Sigmoid colon (tissue), 7 donors: ENCODE data around the gene CTBP2. TPM values are rescaled to one million over a fixed set of nuclear protein-coding genes. Genes with fewer than 3 reads are reported as not detected.

Experiments
- DNase-seq: peaks from one replicate; pipeline ENCODE4 v3.0.0-alpha.2; 2019
- H3K27ac ChIP-seq, 4 donors: fragments of 200-600 bp; sonication (generic); one replicate each; pipeline ENCODE4 v1.5.1; 2016 to 2019; ENCODE audit warnings: mild to moderate bottlenecking in 1 of 4
- H3K27me3 ChIP-seq, 3 donors: fragments of 200-600 bp; sonication (generic); one replicate each; pipeline ENCODE4 v1.5.1; 2019; ENCODE audit warnings: mild to moderate bottlenecking in 1 of 3
- H3K36me3 ChIP-seq, 4 donors: fragments of 200-600 bp; sonication (generic); one replicate each; pipeline ENCODE4 v1.5.1; 2016 to 2019
- H3K4me1 ChIP-seq, 4 donors: fragments of 200-600 bp; sonication (generic); one replicate each; pipeline ENCODE4 v1.5.1; 2017 to 2019
- H3K4me3 ChIP-seq, 4 donors: fragments of 200-600 bp; sonication (generic); one replicate each; pipeline ENCODE4 v1.5.1; 2017 to 2019; ENCODE audit warnings: mild to moderate bottlenecking in 2 of 4, moderate library complexity in 1 of 4
- H3K9me3 ChIP-seq, 4 donors: fragments of 200-600 bp in 3 of 4; sonication (generic) in 3 of 4; one replicate each; pipeline versions ENCODE4 v1.5.1 to v1.6.1; 2013 to 2019
- CTCF ChIP-seq, 4 experiments: fragments of 450-650 bp in 3 of 4; fragments of 200-600 bp in 1 of 4; IDR thresholded peaks; one replicate each; pipeline ENCODE4 v1.5.1; 2016 to 2019; ENCODE audit warnings: antibody characterized with exemption in 4 of 4, mild to moderate bottlenecking in 3 of 4, moderate library complexity in 2 of 4
- EP300 ChIP-seq, 4 donors: sonication (generic); formaldehyde crosslinking; IDR thresholded peaks; one replicate each; pipeline ENCODE4 v1.6.1; 2017; ENCODE audit warnings: antibody characterized with exemption in 4 of 4
- POLR2A ChIP-seq, 2 donors: fragments of 450-650 bp; IDR thresholded peaks; one replicate each; pipeline ENCODE4 v1.6.1; 2016; ENCODE audit warnings: antibody characterized with exemption in 2 of 2, mild to moderate bottlenecking in 2 of 2, moderate library complexity in 2 of 2
- POLR2AphosphoS5 ChIP-seq, 4 donors: sonication (generic); formaldehyde crosslinking; IDR thresholded peaks; one replicate each; pipeline ENCODE4 v1.6.1; 2017; ENCODE audit warnings: antibody characterized with exemption in 4 of 4
- WGBS, 2 donors: extraction: QIAGEN DNeasy Blood & Tissue Kit; methylation state at CpG; one replicate each; pipeline ENCODE4 v1.1.7; 2013; 5-methylcytosine and 5-hydroxymethylcytosine counted together
- intact Hi-C: fragments of 100-400 bp; cut with DNase I; formaldehyde crosslinking; loops from one replicate; pipeline ENCODE4 v1.15.1; 2023
- polyA plus RNA-seq, 3 donors: library from polyadenylated mRNA; stranded (reverse); fragments of 200-250 nt; gene quantifications; one replicate each; pipeline ENCODE4 v1.2.3, GENCODE V29; 2013
- total RNA-seq, 4 donors: library from RNA; depleted of rRNA; stranded (reverse); fragments of >200 nt; gene quantifications; one replicate each; pipeline ENCODE4 v1.1.0, GENCODE V29; 2016
- donor health status: healthy with polysubstance abuse.
- donor health status: Bipolar disorder and iron deficiency.
- donor health status: healthy.

Gene CTBP2
- total and polyA plus RNA-seq, 7 donors: 31.2 to 62.4 (median 52.0) TPM

GRCh38 chr10:125035588-125036295 lies 124.6 kb downstream of the CTBP2 start:
- WGBS, 2 donors: 88 to 91% methylated on average over 7 of the region's 7 CpGs
- no peak overlapping the region for H3K4me3 ChIP-seq
- no peaks in the 10 kb centered on the region for H3K27me3 ChIP-seq
- TF ChIP-seq CTCF (IDR thresholded peaks at IDR 0.05) (no peak), POLR2AphosphoS5 (IDR thresholded peaks at IDR 0.05) (no peak), POLR2A (IDR thresholded peaks at IDR 0.05) (no peak), EP300 (IDR thresholded peaks at IDR 0.05) (no peak)
- peaks cover 0 to 65% (median 52%) of the 10 kb centered on the region in 4 donors for H3K4me1 ChIP-seq
- intact Hi-C loops: no loop called here
- H3K27ac ChIP-seq: peak overlapping the region in 1 of 4 donors; percentile 40
- DNase-seq: no peak
- H3K36me3 ChIP-seq: no peaks in the 10 kb centered on the region
- no peaks in the 10 kb centered on the region for H3K9me3 ChIP-seq

- intact Hi-C loops: no loop called here
- Histone ChIP-seq H3K4me1 (peaks cover 0 to 70% (median 55%) of the 10 kb centered on the region in 4 donors), H3K27ac (peak overlapping the region in 2 of 4 donors; percentile 23 to 40), H3K9me3 (no peaks in the 10 kb centered on the region), H3K4me3 (no peak overlapping the region), H3K36me3 (no peaks in the 10 kb centered on the region), H3K27me3 (no peaks in the 10 kb centered on the region)
- no peak for TF ChIP-seq CTCF (IDR thresholded peaks at IDR 0.05)
- no peak for TF ChIP-seq POLR2A (IDR thresholded peaks at IDR 0.05)
- TF ChIP-seq EP300 (IDR thresholded peaks at IDR 0.05): no peak
- no peak for TF ChIP-seq POLR2AphosphoS5 (IDR thresholded peaks at IDR 0.05)
- DNase-seq: no peak
- WGBS, 2 donors: 75 to 78% methylated on average over 11 of the region's 11 CpGs
These were observed 125.2 kb downstream of the CTBP2 start for GRCh38 chr10:125035136-125035535.

GRCh38 chr10:125034675-125035074 lies 125.7 kb downstream of the CTBP2 start:
- peak overlapping the region in 2 of 4 donors; percentile 23 to 40 for H3K27ac ChIP-seq
- peaks cover 0 to 72% (median 56%) of the 10 kb centered on the region in 4 donors for H3K4me1 ChIP-seq

GRCh38 chr10:125033146-125033924 lies 127.0 kb downstream of the CTBP2 start:
- H3K4me1 ChIP-seq: peaks cover 0 to 70% (median 52%) of the 10 kb centered on the region in 4 donors
- no peaks in the 10 kb centered on the region for H3K9me3 ChIP-seq
- intact Hi-C loops: no loop called here
- TF ChIP-seq POLR2A (IDR thresholded peaks at IDR 0.05) (no peak), EP300 (IDR thresholded peaks at IDR 0.05) (no peak), CTCF (IDR thresholded peaks at IDR 0.05) (no peak), POLR2AphosphoS5 (IDR thresholded peaks at IDR 0.05) (no peak)
- no peak overlapping the region for H3K27ac ChIP-seq
- no peak for DNase-seq
- WGBS, 2 donors: 91 to 93% methylated on average over 27 of the region's 27 CpGs
- H3K27me3 ChIP-seq: no peaks in the 10 kb centered on the region
- no peak overlapping the region for H3K4me3 ChIP-seq
- no peaks in the 10 kb centered on the region for H3K36me3 ChIP-seq

More at GRCh38 chr10:125034675-125035074, 125.7 kb downstream of the CTBP2 start:
- no peak for TF ChIP-seq CTCF (IDR thresholded peaks at IDR 0.05)
- H3K4me3 ChIP-seq: no peak overlapping the region
- H3K36me3 ChIP-seq: no peaks in the 10 kb centered on the region
- H3K9me3 ChIP-seq: no peaks in the 10 kb centered on the region
- no peaks in the 10 kb centered on the region for H3K27me3 ChIP-seq
- 62 to 70% methylated on average over 3 of the region's 3 CpGs for WGBS, 2 donors
- no peak for DNase-seq
- intact Hi-C loops: no loop called here
